HEK293 (cell line): ENCODE data around the gene BCL7A.

Source experiments
- BCL6B ChIP-seq: fragments of 450-650 bp; formaldehyde crosslinking; IDR thresholded peaks from 2 replicates; pipeline ENCODE4 v1.5.1; 2017; ENCODE audit warnings: missing biosample characterization, missing genetic modification characterization
- HOXA7 ChIP-seq: sonication (generic); formaldehyde crosslinking; IDR thresholded peaks from 2 replicates; pipeline ENCODE4 v1.8.1; 2022; ENCODE audit warnings: missing genetic modification reagents, borderline replicate concordance
- MYNN ChIP-seq: fragments of 450-650 bp; formaldehyde crosslinking; IDR thresholded peaks from 2 replicates; pipeline ENCODE4 v1.5.1; 2016; ENCODE audit warnings: missing biosample characterization, missing genetic modification characterization, borderline replicate concordance
- PATZ1 ChIP-seq: fragments of 450-650 bp; formaldehyde crosslinking; IDR thresholded peaks from 2 replicates; pipeline ENCODE4 v1.5.1; 2016; ENCODE audit warnings: missing biosample characterization, missing genetic modification characterization
- TCF7L2 ChIP-seq: IDR thresholded peaks from 2 replicates; pipeline ENCODE4 v1.6.1; 2011; ENCODE audit warnings: low read depth, mild to moderate bottlenecking, inconsistent platforms, low read length, moderate library complexity, borderline replicate concordance
- ZBTB10 ChIP-seq: fragments of 450-650 bp; formaldehyde crosslinking; IDR thresholded peaks from 2 replicates; pipeline ENCODE4 v1.5.1; 2016; ENCODE audit warnings: missing biosample characterization, missing genetic modification characterization
- ZBTB11 ChIP-seq: fragments of 450-650 bp; formaldehyde crosslinking; conservative IDR thresholded peaks from 2 replicates; pipeline ENCODE4 v1.5.1; 2016; ENCODE audit warnings: low read depth, missing biosample characterization, missing genetic modification characterization
- ZEB2 ChIP-seq: fragments of 450-650 bp; formaldehyde crosslinking; IDR thresholded peaks from 2 replicates; pipeline ENCODE4 v1.5.1; 2016; ENCODE audit warnings: missing biosample characterization, missing genetic modification characterization
- ZFHX2 ChIP-seq: fragments of 450-650 bp; formaldehyde crosslinking; conservative IDR thresholded peaks from 2 replicates; pipeline ENCODE4 v1.5.1; 2016; ENCODE audit warnings: missing biosample characterization, missing genetic modification characterization
- ZFP69B ChIP-seq: fragments of 450-650 bp; formaldehyde crosslinking; IDR thresholded peaks from 2 replicates; pipeline ENCODE4 v1.5.1; 2016; ENCODE audit warnings: missing biosample characterization, missing genetic modification characterization
- ZNF10 ChIP-seq: fragments of 450-650 bp; formaldehyde crosslinking; IDR thresholded peaks from 2 replicates; pipeline ENCODE4 v1.5.1; 2017; ENCODE audit warnings: missing biosample characterization, missing genetic modification characterization
- ZNF157 ChIP-seq: fragments of 450-650 bp; formaldehyde crosslinking; IDR thresholded peaks from 2 replicates; pipeline ENCODE4 v1.5.1; 2016; ENCODE audit warnings: missing biosample characterization, missing genetic modification characterization
- ZNF169 ChIP-seq: fragments of 450-650 bp; formaldehyde crosslinking; IDR thresholded peaks from 2 replicates; pipeline ENCODE4 v1.5.1; 2016; ENCODE audit warnings: missing biosample characterization, missing genetic modification characterization
- ZNF175 ChIP-seq: fragments of 450-650 bp; formaldehyde crosslinking; IDR thresholded peaks from 2 replicates; pipeline ENCODE4 v1.5.1; 2016; ENCODE audit warnings: missing biosample characterization, missing genetic modification characterization
- ZNF19 ChIP-seq: fragments of 450-650 bp; formaldehyde crosslinking; IDR thresholded peaks from 2 replicates; pipeline ENCODE4; 2016; ENCODE audit warnings: missing biosample characterization, missing genetic modification characterization, low read depth
- ZNF2 ChIP-seq: fragments of 450-650 bp; formaldehyde crosslinking; IDR thresholded peaks from 2 replicates; pipeline ENCODE4 v1.5.1; 2016; ENCODE audit warnings: missing biosample characterization, missing genetic modification characterization
- ZNF221 ChIP-seq: fragments of 450-650 bp; formaldehyde crosslinking; IDR thresholded peaks from 2 replicates; pipeline ENCODE4 v1.5.1; 2017; ENCODE audit warnings: missing biosample characterization, missing genetic modification characterization, borderline replicate concordance
- ZNF266 ChIP-seq: fragments of 450-650 bp; formaldehyde crosslinking; IDR thresholded peaks from 2 replicates; pipeline ENCODE4 v1.5.1; 2016; ENCODE audit warnings: missing biosample characterization, missing genetic modification characterization, low read depth
- ZNF311 ChIP-seq: fragments of 450-650 bp; formaldehyde crosslinking; IDR thresholded peaks from 2 replicates; pipeline ENCODE4 v1.5.1; 2017; ENCODE audit warnings: missing biosample characterization, missing genetic modification characterization, borderline replicate concordance
- ZNF354C ChIP-seq: fragments of 450-650 bp; formaldehyde crosslinking; IDR thresholded peaks from 2 replicates; pipeline ENCODE4 v1.5.1; 2016; ENCODE audit warnings: missing biosample characterization, missing genetic modification characterization, low read depth, borderline replicate concordance
- ZNF362 ChIP-seq: fragments of 450-650 bp; formaldehyde crosslinking; IDR thresholded peaks from 2 replicates; pipeline ENCODE4 v1.5.1; 2016; ENCODE audit warnings: missing biosample characterization, missing genetic modification characterization
- ZNF366 ChIP-seq: fragments of 450-650 bp; formaldehyde crosslinking; conservative IDR thresholded peaks from 2 replicates; pipeline ENCODE4 v1.5.1; 2016; ENCODE audit warnings: missing biosample characterization, missing genetic modification characterization
- ZNF394 ChIP-seq: fragments of 450-650 bp; formaldehyde crosslinking; IDR thresholded peaks from 2 replicates; pipeline ENCODE4 v1.5.1; 2016; ENCODE audit warnings: missing biosample characterization, missing genetic modification characterization, mild to moderate bottlenecking, moderate library complexity, borderline replicate concordance
- ZNF404 ChIP-seq: fragments of 450-650 bp; formaldehyde crosslinking; IDR thresholded peaks from 2 replicates; pipeline ENCODE4 v1.5.1; 2017; ENCODE audit warnings: missing biosample characterization, missing genetic modification characterization
- ZNF529 ChIP-seq: fragments of 450-650 bp; formaldehyde crosslinking; IDR thresholded peaks from 2 replicates; pipeline ENCODE4 v1.5.1; 2017; ENCODE audit warnings: missing genetic modification characterization, missing biosample characterization; ENCODE audit not compliant: insufficient replicate concordance
- ZNF544 ChIP-seq: fragments of 450-650 bp; formaldehyde crosslinking; IDR thresholded peaks from 2 replicates; pipeline ENCODE4 v1.5.0; 2017; ENCODE audit warnings: missing biosample characterization, missing genetic modification characterization
- ZNF558 ChIP-seq: fragments of 450-650 bp; formaldehyde crosslinking; IDR thresholded peaks from 2 replicates; pipeline ENCODE4 v1.5.1; 2016; ENCODE audit warnings: missing biosample characterization, missing genetic modification characterization
- ZNF623 ChIP-seq: fragments of 450-650 bp; formaldehyde crosslinking; IDR thresholded peaks from 2 replicates; pipeline ENCODE4 v1.5.1; 2016; ENCODE audit warnings: missing biosample characterization, missing genetic modification characterization
- ZNF701 ChIP-seq: fragments of 450-650 bp; formaldehyde crosslinking; IDR thresholded peaks from 2 replicates; pipeline ENCODE4 v1.5.1; 2016; ENCODE audit warnings: missing biosample characterization, missing genetic modification characterization

BCL7A gene

GRCh38 chr12:122023339-122024131, 1.9 kb downstream of the BCL7A start (continued):
- TF ChIP-seq ZNF311 (tag by site-specific recombination), result no peak
- TF ChIP-seq PATZ1 (tag by site-specific recombination), result peak; percentile 45; the same call in 1 of the 2 replicates
- no peak for TF ChIP-seq ZNF266
- no peak for TF ChIP-seq BCL6B (tag by site-specific recombination)
- no peak for TF ChIP-seq ZNF404 (tag by site-specific recombination)
- TF ChIP-seq ZFHX2 (tag by site-specific recombination), result peak; percentile 23
- TF ChIP-seq ZNF366 (tag by site-specific recombination), result no peak
- TF ChIP-seq ZNF529 (tag by site-specific recombination), result no peak
- TF ChIP-seq ZNF558 (tag by site-specific recombination), result no peak
- TF ChIP-seq ZNF354C, result no peak
- TF ChIP-seq ZEB2 (tag by site-specific recombination), result peak; percentile 60
- no peak for TF ChIP-seq MYNN (tag by site-specific recombination)
- TF ChIP-seq ZBTB10 (tag by site-specific recombination), result 0 out of 2 replicates have a peak, but pooled peaks have one; percentile 36
- no peak for TF ChIP-seq ZNF2 (tag by site-specific recombination)
- no peak for TF ChIP-seq ZNF544 (tag by site-specific recombination)
- TF ChIP-seq ZNF19 (tag by site-specific recombination), result no peak
- no peak for TF ChIP-seq ZNF175 (tag by site-specific recombination)
- TF ChIP-seq ZNF701 (tag by site-specific recombination), result no peak
- no peak for TF ChIP-seq ZNF157
- no peak for TF ChIP-seq ZBTB11
- no peak for TF ChIP-seq HOXA7 (CRISPR knock-in tag)
- TF ChIP-seq ZNF221, result no peak
- 0 out of 2 replicates have a peak, but pooled peaks have one; percentile 21 for TF ChIP-seq ZFP69B (tag by site-specific recombination)
- no peak for TF ChIP-seq TCF7L2
- no peak for TF ChIP-seq ZNF169 (tag by site-specific recombination)
- peak; percentile 91 for TF ChIP-seq ZNF394 (tag by site-specific recombination)
- no peak for TF ChIP-seq ZNF362 (tag by site-specific recombination)
- no peak for TF ChIP-seq ZNF10
- no peak for TF ChIP-seq ZNF623 (tag by site-specific recombination)
